ENCODE results near the gene ODF4.

Gene ODF4

GRCh38 chr17:8339540-8339939 is at the start of gene ODF4:
ODF4 (plus strand) TSS chr17:8339840; CDS start chr17:8340052, 212 bp downstream.
- DNase-seq, result no peak

DNA sequence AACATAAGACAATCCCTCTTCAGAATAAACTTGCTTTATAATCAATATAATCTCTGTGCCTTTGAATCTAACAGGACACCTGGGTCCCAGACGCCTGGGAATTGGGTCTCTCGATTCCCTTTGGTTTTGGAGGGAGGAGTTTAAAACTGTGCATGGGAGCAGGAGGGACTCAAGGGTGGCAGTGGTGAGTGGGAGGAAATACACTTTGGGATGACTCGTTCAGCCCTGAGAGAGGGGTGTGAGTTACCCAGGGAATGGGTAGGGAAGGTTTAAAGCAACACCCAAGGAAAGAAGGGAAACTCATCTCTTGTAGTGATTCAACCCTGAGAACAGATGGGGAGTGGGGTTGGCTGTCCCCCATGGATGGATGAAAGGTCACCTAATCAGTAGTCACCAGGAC is 49.6 kb upstream of the ODF4 start:
- no peak for DNase-seq

GRCh38 chr17:8292639-8293395 is 46.8 kb upstream of the ODF4 start:
- no peak for DNase-seq

DNA sequence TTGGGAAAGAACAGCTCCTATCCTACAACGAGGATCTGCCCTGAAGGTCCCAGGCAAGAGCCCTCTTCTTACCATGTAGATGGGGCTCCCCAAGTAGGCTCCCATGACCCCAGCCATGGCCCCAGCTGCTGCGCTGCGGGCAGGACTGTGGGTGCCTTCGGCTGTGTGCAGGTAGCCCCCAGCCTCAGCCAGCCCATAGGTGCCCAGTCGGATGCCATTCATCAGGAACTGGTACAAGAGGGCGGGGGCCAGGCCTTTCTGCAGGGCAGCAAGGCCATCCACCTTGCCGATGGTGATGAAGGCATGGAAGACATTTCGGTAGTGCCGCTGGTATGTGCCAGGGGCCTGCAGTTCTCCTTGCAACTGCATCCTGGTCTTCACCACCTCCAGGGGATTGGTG is 45.3 kb upstream of the ODF4 start:
- no peak for DNase-seq

DNA sequence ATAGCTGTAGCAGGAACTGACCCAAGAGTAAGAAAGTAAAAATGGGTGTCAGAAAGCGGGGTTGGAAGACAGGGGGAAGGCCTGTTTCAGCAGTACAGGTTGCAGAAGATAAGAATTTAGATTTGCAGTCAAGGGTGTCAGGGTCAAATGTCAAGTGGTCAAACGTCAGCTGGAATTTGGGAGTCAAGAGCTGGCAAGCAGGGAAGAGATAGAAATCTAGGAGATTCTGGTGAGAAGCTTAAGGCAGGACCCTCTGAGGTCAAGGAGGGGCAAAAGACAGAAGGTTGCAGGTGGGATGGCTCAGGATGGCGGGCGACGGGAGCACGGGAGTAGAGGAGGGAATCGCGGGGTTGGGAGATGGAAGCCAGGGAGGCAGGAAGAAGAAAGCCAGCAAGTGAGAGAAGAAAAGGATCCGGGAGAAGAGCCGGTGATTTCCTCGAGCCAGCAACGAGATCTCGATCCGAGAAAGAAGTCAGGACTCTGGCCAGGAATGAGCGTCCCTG is 44.8 kb upstream of the ODF4 start:
- DNase-seq, result no peak

- DNase-seq, result no peak
Measured at GRCh38 chr17:8300226-8300625, 39.4 kb upstream of the ODF4 start.

- peak; percentile 79 for DNase-seq
Measured at GRCh38 chr17:8300627-8301242, 38.9 kb upstream of the ODF4 start.

- DNase-seq, result no peak
Measured at GRCh38 chr17:8310601-8311123, 29.0 kb upstream of the ODF4 start.

GRCh38 chr17:8311131-8311790 is 28.4 kb upstream of the ODF4 start:
- no peak for DNase-seq

DNA sequence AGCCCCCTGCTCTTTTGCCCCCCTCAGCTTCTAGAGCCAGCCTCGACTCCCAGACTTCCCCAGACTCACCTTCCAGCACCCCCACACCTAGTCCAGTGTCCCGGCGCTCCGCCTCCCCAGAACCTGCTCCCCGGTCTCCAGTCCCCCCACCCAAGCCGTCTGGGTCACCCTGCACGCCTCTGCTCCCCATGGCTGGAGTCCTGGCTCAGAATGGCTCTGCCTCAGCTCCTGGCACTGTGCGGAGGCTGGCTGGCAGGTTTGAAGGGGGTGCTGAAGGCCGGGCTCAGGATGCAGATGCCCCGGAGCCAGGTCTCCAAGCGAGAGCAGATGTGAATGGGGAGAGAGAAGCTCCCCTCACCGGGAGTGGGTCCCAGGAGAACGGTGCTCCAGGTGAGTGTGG is 27.4 kb upstream of the ODF4 start:
- no peak for DNase-seq

DNA sequence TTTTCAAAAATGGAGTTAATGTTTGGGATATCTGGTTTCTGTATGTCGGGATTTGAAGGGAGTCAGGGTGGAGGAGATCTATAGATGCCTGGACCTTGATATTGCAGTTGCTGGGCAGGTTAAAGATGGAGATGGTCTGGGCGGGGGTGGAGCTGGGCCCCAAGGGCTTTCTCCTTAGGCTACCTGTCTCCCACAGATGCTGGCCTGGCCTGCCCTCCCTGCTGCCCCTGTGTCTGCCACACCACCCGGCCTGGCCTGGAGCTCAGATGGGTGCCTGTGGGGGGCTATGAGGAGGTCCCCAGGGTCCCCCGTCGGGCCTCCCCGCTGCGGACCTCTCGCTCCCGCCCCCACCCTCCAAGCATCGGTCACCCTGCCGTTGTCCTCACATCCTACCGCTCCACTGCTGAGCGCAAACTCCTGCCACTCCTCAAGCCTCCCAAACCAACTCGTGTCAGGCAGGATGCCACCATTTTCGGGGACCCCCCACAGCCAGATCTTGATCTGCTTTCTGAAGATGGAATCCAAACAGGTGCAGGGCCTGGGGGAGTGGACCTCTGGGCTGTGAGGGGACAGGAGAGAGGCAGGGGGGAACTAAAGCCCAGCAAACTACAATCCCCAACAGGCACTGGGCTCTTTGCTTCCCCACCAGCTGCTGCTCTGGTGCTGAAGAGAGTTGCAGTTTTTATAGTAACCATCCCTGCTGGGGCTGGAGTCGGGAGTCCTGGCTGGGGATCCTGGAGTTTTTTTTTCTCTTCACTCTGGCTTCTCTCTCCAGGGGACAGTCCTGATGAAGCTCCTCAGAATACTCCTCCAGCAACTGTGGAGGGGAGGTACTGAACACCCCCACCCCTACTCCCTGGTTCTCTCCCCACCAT is 26.7 kb upstream of the ODF4 start:
- no peak for DNase-seq

DNA sequence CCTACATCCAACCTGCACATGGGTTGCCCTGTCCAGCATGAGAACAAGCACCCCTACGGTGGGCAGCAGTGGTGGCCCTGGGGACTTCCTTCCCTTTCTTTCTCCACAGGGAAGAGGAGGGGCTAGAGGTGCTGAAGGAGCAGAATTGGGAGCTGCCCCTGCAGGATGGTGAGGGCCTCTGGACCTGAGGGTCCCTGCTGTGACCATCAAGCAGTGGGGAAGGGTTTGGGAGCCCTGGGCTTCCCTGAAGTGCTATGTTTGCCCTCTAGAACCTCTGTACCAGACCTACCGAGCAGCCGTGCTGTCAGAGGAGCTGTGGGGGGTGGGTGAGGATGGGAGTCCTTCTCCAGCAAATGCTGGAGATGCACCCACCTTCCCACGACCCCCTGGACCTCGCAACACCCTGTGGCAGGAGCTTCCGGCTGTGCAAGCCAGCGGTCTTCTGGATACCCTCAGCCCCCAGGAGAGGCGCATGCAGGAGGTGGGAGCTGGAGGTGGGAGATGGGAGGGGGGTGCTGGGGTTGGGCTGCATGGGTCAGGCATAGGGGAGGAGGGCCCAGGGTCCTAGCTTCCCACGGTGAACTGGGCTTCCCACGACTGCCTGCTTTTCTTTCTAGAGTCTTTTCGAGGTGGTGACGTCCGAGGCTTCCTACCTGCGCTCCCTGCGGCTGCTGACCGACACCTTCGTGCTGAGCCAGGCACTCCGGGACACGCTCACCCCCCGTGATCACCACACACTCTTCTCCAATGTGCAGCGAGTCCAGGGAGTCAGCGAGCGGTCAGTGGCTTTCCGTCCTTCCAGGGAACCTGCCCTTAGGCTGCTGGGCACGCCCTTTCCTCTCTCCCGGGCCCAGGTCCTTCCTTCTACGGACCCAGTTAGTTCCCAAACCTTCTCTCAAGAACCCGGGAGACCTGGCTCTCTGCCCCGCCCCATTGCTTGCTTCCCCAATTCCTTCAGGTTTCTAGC is 24.6 kb upstream of the ODF4 start:
- DNase-seq, result no peak

DNA sequence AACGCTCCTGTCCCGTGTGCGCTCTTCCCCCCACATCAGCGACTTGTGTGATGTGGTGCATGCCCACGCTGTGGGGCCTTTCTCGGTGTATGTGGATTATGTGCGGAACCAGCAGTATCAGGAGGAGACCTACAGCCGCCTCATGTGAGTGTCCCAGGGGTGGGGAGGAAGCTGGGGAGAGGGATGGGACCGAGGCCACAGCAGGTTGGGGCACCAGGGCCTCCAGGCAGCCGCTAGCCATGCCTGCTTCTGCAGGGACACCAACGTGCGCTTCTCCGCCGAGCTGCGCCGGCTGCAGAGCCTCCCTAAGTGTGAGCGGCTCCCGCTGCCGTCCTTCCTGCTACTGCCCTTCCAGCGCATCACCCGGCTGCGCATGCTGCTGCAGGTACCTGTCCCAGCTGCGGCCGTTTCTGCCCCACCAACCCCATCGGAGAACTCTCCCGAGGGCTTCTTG is 23.8 kb upstream of the ODF4 start:
- no peak for DNase-seq

DNA sequence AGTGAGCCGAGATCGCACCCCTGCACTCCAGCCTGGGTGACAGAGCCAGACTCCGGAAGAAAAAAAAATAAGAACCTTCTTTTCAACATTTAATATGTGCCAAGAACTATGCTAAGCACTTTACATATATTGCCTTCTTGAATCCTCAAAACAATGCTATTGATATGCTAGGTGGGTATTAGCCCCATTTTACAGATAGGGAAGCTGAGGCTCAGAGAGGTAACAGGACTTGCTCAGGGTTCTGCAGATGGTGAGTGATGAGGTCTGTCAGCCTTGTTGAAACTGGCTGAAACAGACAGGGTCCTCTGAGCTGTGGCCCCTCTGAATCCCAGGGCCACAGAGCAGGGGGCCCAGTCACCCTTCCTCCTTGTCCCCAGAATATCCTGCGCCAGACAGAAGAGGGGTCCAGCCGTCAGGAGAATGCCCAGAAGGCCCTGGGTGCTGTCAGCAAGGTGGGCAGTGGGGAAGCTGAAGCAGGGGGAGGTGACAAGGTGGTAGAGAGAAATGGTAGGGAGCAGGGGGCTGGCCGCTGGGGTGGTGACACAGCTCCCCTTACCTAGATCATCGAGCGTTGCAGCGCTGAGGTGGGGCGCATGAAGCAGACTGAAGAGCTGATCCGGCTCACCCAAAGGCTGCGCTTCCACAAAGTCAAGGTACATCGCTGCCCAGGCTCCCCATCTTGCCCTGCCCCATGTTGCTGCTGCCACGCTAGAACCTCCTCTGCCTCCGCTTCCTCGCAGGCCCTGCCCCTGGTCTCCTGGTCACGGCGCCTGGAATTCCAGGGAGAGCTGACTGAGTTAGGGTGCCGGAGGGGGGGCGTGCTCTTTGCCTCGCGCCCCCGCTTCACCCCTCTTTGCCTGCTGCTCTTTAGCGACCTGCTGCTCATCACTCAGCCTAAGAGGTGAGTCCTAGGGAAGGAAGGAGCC is 21.4 kb upstream of the ODF4 start:
- no peak for DNase-seq

DNA sequence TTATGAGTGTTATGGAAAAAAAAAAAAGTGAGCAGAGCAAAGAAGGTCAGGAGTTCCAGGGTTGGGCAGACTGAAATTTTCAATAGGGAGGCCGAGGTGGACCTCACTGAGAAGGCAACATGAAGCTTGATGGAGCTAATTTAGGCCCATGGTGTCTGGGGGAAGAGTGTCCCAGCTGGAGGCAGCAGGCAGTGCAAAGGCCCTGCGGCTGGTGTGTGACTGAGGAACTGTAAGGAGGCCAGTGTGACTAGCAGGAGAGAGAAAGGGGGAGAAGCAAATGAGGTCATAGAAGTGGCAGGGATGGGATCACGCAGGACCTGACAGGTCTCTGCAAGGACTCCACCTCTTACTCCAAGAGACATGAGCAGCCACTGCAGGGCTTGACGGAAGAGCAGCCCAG is 19.4 kb upstream of the ODF4 start:
- no peak for DNase-seq

GRCh38 chr17:8320990-8321389 is 18.6 kb upstream of the ODF4 start:
- DNase-seq, result no peak

- DNase-seq, result no peak
Measured at GRCh38 chr17:8322061-8322460, 17.6 kb upstream of the ODF4 start.

- DNase-seq, result no peak
Measured at GRCh38 chr17:8324132-8324531, 15.5 kb upstream of the ODF4 start.

- no peak for DNase-seq
Measured at GRCh38 chr17:8324923-8325322, 14.7 kb upstream of the ODF4 start.

Data from CD4-positive, alpha-beta T cell treated with Interleukin-1 beta for 1 hour (primary cell).